Peyer's patch (tissue), 4 donors: ENCODE results near the gene SKAP1. TPM values are rescaled to one million over a fixed set of nuclear protein-coding genes. Genes with fewer than 3 reads are reported as not detected.
A peak's percentile ranks its signal among the peaks of the same experiment; 100 is the strongest.

Experiments
- DNase-seq, 3 donors: peaks; one replicate each; pipeline ENCODE4 v3.0.0-alpha.2; 2017 to 2019
- H3K27ac ChIP-seq, 4 donors: fragments of 200-600 bp; sonication (generic); one replicate each; pipeline ENCODE4 v1.5.1; 2016 to 2019
- H3K27me3 ChIP-seq, 2 donors: fragments of 200-600 bp; sonication (generic); one replicate each; pipeline ENCODE4 v1.5.1; 2019
- H3K36me3 ChIP-seq, 3 donors: fragments of 200-600 bp; sonication (generic); one replicate each; pipeline ENCODE4 v1.5.1; 2016 to 2019
- H3K4me1 ChIP-seq, 4 donors: fragments of 200-600 bp; sonication (generic); one replicate each; pipeline ENCODE4 v1.5.1; 2016 to 2019
- H3K4me3 ChIP-seq, 4 donors: fragments of 200-600 bp; sonication (generic); 1 replicate in 3 of 4; 2 replicates in 1 of 4; pipeline ENCODE4 v1.5.1; 2016 to 2019; ENCODE audit warnings: mild to moderate bottlenecking in 1 of 4
- H3K9me3 ChIP-seq, 4 donors: fragments of 200-600 bp; sonication (generic); one replicate each; pipeline ENCODE4 v1.5.1; 2016 to 2019; ENCODE audit warnings: mild to moderate bottlenecking in 1 of 4
- POLR2A ChIP-seq, 2 donors: fragments of 450-650 bp; IDR thresholded peaks; one replicate each; pipeline ENCODE4 v1.5.1; 2017; ENCODE audit warnings: antibody characterized with exemption in 2 of 2, mild to moderate bottlenecking in 2 of 2, moderate library complexity in 2 of 2
- total RNA-seq, 4 donors: library from RNA; depleted of rRNA; stranded (reverse); fragments of >200 nt; gene quantifications; one replicate each; pipeline ENCODE4 v1.1.0, GENCODE V29; 2016
- TF ChIP-seq, protein P1 (sequence below), 6 experiments: fragments of 450-650 bp in 4 of 6; fragments of 200-600 bp in 2 of 6; sonication (generic) in 1 of 6; IDR thresholded peaks; one replicate each; pipeline ENCODE4 v1.5.1; 2017 to 2019; ENCODE audit warnings: antibody characterized with exemption in 6 of 6, mild to moderate bottlenecking in 3 of 6, moderate library complexity in 1 of 6

The SKAP1 gene
- total RNA-seq, 4 donors from 2014 or later, result 3.1 to 17.3 (median 6.5) TPM

DNA sequence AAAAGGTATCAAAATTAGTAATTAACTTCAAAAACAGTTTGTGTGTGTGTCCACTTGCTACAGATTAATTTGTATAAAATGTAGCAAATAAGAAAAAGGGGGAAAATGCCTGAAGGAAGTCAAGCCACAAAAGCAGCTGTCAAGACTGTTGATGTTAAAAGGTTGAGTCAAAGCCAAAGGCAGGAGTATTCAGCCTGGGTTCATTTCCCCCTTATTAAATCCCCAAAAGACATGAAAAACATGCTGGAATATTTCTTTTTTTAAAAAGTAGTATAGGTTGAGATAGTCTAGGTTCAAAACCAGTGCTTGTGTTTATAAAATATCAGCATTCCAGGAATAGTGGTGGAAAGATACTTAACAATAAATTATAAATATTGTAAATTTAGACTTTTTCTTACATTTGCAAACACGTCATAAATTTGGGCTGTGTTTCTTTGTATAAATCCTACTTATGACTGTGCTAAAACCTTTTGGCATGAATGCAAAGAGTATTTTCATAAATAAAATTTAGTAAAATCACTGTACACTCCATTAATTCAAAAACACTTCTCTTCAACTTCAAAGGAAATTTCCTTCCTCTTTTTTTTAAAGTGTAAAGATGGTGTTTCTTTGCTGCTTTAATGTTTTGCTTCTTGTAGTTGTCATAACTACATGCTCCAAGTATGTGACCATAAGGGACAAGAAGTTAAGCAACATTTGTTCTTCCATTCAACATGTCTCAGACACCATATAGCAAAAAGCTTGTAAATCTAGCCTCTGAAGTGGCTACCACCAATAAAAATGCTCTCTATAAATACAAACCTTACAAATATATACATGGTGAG, 72.0 kb downstream of the SKAP1 start:
- no peak for DNase-seq
- Histone ChIP-seq H3K4me3 (no peak overlapping the region), H3K27me3 (no peaks in the 10 kb centered on the region), H3K36me3 (no peaks in the 10 kb centered on the region), H3K9me3 (no peaks in the 10 kb centered on the region), H3K27ac (no peak overlapping the region), H3K4me1 (no peaks in the 10 kb centered on the region)
- no peak for TF ChIP-seq POLR2A (IDR thresholded peaks at IDR 0.05)
- TF ChIP-seq, protein P1, sequence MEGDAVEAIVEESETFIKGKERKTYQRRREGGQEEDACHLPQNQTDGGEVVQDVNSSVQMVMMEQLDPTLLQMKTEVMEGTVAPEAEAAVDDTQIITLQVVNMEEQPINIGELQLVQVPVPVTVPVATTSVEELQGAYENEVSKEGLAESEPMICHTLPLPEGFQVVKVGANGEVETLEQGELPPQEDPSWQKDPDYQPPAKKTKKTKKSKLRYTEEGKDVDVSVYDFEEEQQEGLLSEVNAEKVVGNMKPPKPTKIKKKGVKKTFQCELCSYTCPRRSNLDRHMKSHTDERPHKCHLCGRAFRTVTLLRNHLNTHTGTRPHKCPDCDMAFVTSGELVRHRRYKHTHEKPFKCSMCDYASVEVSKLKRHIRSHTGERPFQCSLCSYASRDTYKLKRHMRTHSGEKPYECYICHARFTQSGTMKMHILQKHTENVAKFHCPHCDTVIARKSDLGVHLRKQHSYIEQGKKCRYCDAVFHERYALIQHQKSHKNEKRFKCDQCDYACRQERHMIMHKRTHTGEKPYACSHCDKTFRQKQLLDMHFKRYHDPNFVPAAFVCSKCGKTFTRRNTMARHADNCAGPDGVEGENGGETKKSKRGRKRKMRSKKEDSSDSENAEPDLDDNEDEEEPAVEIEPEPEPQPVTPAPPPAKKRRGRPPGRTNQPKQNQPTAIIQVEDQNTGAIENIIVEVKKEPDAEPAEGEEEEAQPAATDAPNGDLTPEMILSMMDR (IDR thresholded peaks at IDR 0.05), result no peak

DNA sequence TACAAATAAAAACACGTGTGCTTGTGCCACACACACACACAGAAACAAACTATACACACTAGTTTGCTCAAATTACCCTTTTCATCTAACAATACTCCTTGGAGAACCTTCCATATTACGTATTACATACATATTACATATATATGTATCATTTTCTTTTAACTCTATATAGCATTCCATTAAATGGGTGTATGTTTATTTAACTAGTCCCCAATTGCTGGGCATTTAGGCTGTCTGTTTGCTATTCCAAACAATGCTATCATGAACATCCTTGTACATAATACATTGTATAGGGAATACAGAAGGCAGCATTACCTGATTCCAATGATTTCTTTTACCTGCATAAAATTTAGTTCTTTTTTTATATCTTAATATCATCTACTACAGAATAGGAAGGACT, 73.1 kb downstream of the SKAP1 start:
- DNase-seq, result no peak
- TF ChIP-seq, protein P1 (IDR thresholded peaks at IDR 0.05), result no peak
- TF ChIP-seq POLR2A (IDR thresholded peaks at IDR 0.05), result no peak
- Histone ChIP-seq H3K27me3 (no peaks in the 10 kb centered on the region), H3K27ac (no peak overlapping the region), H3K4me1 (no peaks in the 10 kb centered on the region), H3K36me3 (no peaks in the 10 kb centered on the region), H3K9me3 (no peaks in the 10 kb centered on the region), H3K4me3 (no peak overlapping the region)

DNA sequence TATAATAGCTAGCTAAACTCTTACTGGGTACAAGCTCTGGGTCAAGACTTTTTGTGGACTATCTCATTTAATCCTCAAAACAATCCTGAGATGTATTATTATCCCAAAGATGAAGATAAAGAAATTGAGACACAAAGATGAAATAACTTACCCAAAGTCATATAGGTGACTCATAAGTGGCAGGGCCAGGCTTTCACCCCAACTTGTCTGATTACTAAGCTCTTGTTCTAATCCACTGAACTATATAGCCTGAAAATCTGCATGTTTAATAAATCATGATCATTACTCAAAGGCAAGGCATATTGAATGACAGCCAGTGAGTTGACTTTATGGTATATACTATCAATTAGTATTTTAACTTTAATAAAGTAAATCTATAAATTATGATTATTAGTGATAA, 77.4 kb downstream of the SKAP1 start:
- Histone ChIP-seq H3K27me3 (no peaks in the 10 kb centered on the region), H3K4me3 (no peak overlapping the region), H3K9me3 (no peaks in the 10 kb centered on the region), H3K4me1 (no peaks in the 10 kb centered on the region), H3K27ac (no peak overlapping the region), H3K36me3 (no peaks in the 10 kb centered on the region)
- TF ChIP-seq, protein P1 (IDR thresholded peaks at IDR 0.05), result no peak
- no peak for TF ChIP-seq POLR2A (IDR thresholded peaks at IDR 0.05)
- DNase-seq, result no peak

DNA sequence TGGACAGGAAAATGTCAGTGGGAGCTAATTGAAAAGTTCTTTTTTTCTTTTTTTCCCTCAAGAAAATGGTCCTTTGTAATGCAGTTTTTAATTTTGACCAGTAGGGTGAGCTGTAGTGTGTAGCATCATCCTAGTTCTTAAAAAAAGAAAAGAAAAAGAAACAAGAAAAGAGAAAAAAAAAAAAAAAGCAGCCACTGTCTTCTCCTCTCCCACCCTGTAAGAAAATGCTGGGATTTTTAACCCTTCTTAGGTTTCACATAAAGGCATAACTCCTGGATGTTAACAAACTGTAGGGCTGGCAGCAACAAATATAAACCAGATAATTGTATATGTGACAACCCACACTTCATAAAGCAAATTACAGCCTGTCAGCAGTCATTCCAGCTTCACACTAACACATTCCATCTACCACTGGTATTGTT, 78.1 kb downstream of the SKAP1 start:
- Histone ChIP-seq H3K36me3 (no peaks in the 10 kb centered on the region), H3K4me3 (no peak overlapping the region), H3K27ac (no peak overlapping the region), H3K27me3 (no peaks in the 10 kb centered on the region), H3K4me1 (no peaks in the 10 kb centered on the region), H3K9me3 (no peaks in the 10 kb centered on the region)
- TF ChIP-seq, protein P1 (IDR thresholded peaks at IDR 0.05), result peak; percentile 38 to 71 (median 66)
- TF ChIP-seq POLR2A (IDR thresholded peaks at IDR 0.05), result no peak
- no peak for DNase-seq

DNA sequence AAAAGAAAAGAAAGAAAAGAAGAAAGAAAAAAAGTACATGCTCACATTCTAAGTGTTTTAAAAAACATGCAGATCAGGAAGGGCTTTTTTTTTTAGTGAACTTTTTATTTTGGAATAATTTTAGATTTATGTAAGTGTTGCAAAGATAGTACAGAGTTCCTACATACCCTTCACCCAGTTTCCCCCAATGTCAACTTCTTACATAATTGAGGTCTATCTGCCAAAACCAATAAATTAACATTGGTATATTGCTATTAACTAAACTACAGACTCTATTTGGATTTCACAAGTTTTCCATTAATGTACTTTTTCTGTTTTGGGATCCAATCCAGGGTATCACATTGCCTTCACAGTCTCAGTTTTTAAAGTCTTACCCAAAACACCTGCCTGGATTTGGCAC, 81.7 kb downstream of the SKAP1 start:
- no peaks in the 10 kb centered on the region for H3K36me3 ChIP-seq
- DNase-seq, result no peak
- TF ChIP-seq, protein P1 (IDR thresholded peaks at IDR 0.05), result no peak
- TF ChIP-seq POLR2A (IDR thresholded peaks at IDR 0.05), result no peak
- no peaks in the 10 kb centered on the region for H3K27me3 ChIP-seq
- H3K4me3 ChIP-seq, result no peak overlapping the region
- H3K9me3 ChIP-seq, result no peaks in the 10 kb centered on the region
- H3K27ac ChIP-seq, result no peak overlapping the region
- H3K4me1 ChIP-seq, result no peaks in the 10 kb centered on the region
